ENCODE data around the gene ADAMTS2. TPM values are rescaled to one million over a fixed set of nuclear protein-coding genes. Genes with fewer than 3 reads are reported as not detected.

The ADAMTS2 gene
- total RNA-seq, 4 donors from 2014 or later = 2.3 to 10.6 (median 3.0) TPM

DNA sequence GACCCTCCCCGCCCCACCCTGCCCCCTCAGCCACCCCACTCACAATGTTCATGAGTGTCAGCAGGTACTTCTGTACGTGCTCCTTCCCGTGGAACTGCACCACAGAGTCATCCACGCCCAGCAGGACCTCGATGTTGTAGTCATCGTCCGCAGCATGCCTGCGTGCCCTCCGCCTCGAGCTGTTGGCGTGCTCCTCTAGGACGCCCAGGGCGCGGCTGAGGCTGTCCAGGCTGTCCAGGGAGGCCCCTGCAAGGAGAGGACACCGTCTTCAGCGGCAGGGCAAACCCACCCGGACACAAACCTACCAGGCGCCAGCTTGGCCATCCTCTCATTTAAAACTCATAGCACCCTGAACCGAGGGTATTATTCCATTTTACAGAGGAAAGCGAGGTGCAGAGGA is 137.8 kb downstream of the ADAMTS2 start:
- no peak overlapping the region for H3K4me3 ChIP-seq (ENCODE audit: low read depth, poor library complexity, severe bottlenecking)
- TF ChIP-seq, protein P1, sequence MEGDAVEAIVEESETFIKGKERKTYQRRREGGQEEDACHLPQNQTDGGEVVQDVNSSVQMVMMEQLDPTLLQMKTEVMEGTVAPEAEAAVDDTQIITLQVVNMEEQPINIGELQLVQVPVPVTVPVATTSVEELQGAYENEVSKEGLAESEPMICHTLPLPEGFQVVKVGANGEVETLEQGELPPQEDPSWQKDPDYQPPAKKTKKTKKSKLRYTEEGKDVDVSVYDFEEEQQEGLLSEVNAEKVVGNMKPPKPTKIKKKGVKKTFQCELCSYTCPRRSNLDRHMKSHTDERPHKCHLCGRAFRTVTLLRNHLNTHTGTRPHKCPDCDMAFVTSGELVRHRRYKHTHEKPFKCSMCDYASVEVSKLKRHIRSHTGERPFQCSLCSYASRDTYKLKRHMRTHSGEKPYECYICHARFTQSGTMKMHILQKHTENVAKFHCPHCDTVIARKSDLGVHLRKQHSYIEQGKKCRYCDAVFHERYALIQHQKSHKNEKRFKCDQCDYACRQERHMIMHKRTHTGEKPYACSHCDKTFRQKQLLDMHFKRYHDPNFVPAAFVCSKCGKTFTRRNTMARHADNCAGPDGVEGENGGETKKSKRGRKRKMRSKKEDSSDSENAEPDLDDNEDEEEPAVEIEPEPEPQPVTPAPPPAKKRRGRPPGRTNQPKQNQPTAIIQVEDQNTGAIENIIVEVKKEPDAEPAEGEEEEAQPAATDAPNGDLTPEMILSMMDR (IDR thresholded peaks at IDR 0.05) = no peak
- no peak for TF ChIP-seq POLR2A (IDR thresholded peaks at IDR 0.05)
- intact Hi-C loops (cut with DNase I; ENCODE audit: low total_unique reads) = no loop called here
- DNase-seq (ENCODE audit: low spot score in 2 of 2) = no peak
- 68 to 88% methylated on average over 15 to 16 of the region's 20 CpGs for WGBS, 2 donors

DNA sequence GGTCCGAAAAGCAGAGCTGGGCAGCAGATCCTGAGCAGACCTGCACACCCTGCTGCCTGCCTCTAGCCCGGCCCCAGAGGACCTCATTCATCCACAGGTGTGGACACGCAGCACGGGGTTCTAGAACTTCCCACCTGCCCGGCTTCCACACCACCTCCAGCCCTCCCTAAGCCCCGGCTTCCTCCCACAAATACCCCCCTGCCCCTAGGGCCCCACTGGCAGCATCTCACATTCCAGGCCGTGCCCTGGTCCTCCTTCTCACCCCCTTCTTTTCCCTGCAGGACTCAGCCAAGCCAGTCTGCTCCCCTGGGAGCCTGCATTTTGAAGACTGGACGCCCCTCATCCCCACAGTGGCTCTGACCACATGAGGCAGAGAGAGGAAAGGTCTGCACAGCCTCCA is 138.9 kb downstream of the ADAMTS2 start:
- intact Hi-C loops (cut with DNase I; ENCODE audit: low total_unique reads) = no loop called here
- H3K4me3 ChIP-seq (ENCODE audit: low read depth, poor library complexity, severe bottlenecking) = no peak overlapping the region
- WGBS, 2 donors = 83 to 86% methylated on average over 8 of the region's 8 CpGs
- DNase-seq (ENCODE audit: low spot score in 2 of 2) = no peak
- TF ChIP-seq POLR2A (IDR thresholded peaks at IDR 0.05) = no peak
- TF ChIP-seq, protein P1 (IDR thresholded peaks at IDR 0.05) = no peak

DNA sequence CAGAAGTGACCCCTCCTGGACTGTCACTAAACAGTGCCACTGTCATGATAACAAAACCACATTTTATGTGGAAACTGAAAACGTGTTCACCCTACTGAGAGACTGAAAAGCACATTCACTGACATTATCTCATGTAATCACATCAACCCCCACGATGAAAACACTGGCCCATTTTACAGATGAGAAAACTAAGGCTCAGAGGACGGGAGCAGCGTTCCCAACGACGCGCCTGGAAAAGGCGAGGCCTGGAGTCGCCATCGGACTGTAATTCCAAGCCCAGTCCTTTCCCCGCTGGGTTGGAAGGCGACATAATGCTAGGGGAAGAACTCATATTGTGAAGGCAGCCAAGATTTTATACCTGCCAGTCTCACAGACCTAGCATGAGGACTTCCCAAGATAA is 140.0 kb downstream of the ADAMTS2 start:
- H3K4me3 ChIP-seq (ENCODE audit: low read depth, poor library complexity, severe bottlenecking) = no peak overlapping the region
- intact Hi-C loops (cut with DNase I; ENCODE audit: low total_unique reads) = no loop called here
- no peak for DNase-seq (ENCODE audit: low spot score in 2 of 2)
- TF ChIP-seq, protein P1 (IDR thresholded peaks at IDR 0.05) = no peak
- TF ChIP-seq POLR2A (IDR thresholded peaks at IDR 0.05) = no peak
- WGBS, 2 donors = 80 to 83% methylated on average over 12 of the region's 12 CpGs

DNA sequence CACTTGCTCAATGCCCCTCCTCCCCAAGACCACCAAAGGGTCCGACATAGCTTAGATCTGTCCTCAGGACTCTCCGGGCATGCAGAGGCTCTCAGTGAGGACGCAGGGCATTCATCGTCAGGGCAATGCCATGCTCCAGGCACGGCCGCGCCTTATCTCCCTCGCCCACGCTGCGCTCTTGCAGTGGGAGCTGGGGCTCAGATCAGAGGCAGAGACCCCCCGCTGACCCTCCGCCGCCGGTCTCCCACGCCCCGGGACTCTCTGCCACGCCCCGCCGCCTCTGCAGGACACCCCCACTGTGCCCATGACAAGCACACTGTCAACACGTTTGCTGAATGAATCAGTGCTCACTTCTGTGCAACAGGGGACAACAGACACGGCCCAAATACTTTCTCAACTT is 140.7 kb downstream of the ADAMTS2 start:
- 83 to 85% methylated on average over 21 of the region's 21 CpGs for WGBS, 2 donors
- no peak for TF ChIP-seq POLR2A (IDR thresholded peaks at IDR 0.05)
- TF ChIP-seq, protein P1 (IDR thresholded peaks at IDR 0.05) = no peak
- no peak for DNase-seq (ENCODE audit: low spot score in 2 of 2)
- H3K4me3 ChIP-seq (ENCODE audit: low read depth, poor library complexity, severe bottlenecking) = no peak overlapping the region
- intact Hi-C loops (cut with DNase I; ENCODE audit: low total_unique reads) = no loop called here

DNA sequence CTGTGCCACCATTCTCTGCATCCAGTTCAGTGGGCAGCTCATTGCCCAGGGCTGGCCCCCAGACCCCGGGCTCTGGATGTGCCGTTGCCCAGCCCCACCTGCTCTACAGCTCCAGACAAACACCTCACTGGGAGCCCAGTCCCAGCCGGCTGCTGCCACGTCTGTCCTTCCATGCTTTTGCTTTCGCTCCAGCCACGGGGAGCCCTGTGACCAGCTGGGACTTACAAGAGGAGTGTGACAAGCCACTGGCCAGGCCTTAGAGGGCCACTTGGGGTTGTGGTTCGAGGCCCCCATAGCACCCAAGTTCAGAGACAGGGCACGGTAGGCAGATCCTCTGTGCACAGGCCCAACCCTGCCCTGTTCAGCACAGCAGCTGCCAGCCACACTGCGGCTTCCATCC is 142.0 kb downstream of the ADAMTS2 start:
- TF ChIP-seq POLR2A (IDR thresholded peaks at IDR 0.05) = no peak
- TF ChIP-seq, protein P1 (IDR thresholded peaks at IDR 0.05) = no peak
- intact Hi-C loops (cut with DNase I; ENCODE audit: low total_unique reads) = no loop called here
- 78 to 88% methylated on average over 9 of the region's 9 CpGs for WGBS, 2 donors
- no peak overlapping the region for H3K4me3 ChIP-seq (ENCODE audit: low read depth, poor library complexity, severe bottlenecking)
- no peak for DNase-seq (ENCODE audit: low spot score in 2 of 2)

DNA sequence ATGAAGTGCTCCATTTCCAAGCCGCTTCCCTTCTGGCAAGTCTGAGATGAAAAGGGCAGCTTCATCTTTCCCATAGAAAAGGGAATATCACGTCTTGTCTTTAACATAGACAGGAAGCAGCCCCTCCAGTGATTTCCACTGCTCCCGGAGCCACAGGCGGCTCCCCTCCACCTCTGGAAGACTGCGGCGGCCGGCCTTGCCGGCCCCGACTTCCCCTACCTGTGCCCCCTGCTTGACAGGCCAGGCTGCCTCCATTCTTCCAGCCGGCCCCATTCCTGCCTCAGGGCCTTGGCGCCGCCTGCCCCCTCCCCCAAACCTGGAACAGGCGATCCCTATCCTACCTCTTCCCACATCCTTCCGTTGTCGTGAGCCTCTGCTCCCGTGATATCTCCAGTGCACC is 143.3 kb downstream of the ADAMTS2 start:
- no peak for DNase-seq (ENCODE audit: low spot score in 2 of 2)
- intact Hi-C loops (cut with DNase I; ENCODE audit: low total_unique reads) = no loop called here
- no peak for TF ChIP-seq POLR2A (IDR thresholded peaks at IDR 0.05)
- TF ChIP-seq, protein P1 (IDR thresholded peaks at IDR 0.05) = no peak
- 61 to 63% methylated on average over 16 of the region's 16 CpGs for WGBS, 2 donors
- no peak overlapping the region for H3K4me3 ChIP-seq (ENCODE audit: low read depth, poor library complexity, severe bottlenecking)

All from lower leg skin (tissue), 4 donors.